Pulmonary artery endothelial cell (primary cell): ENCODE results near the gene DCBLD1. TPM values are rescaled to one million over a fixed set of nuclear protein-coding genes. Genes with fewer than 3 reads are reported as not detected.

Experiments used
- DNase-seq: peaks from one replicate; pipeline ENCODE4 v3.0.0-alpha.2; 2011; ENCODE audit warnings: low read depth, low spot score
- total RNA-seq: library from RNA; depleted of rRNA; stranded (reverse); fragments of >200 nt; gene quantifications from 2 replicates; pipeline ENCODE4 v1.2.3, GENCODE V29; 2014

Gene DCBLD1
- total RNA-seq, 1 donor from 2014 or later, result 43.4 TPM

DNA sequence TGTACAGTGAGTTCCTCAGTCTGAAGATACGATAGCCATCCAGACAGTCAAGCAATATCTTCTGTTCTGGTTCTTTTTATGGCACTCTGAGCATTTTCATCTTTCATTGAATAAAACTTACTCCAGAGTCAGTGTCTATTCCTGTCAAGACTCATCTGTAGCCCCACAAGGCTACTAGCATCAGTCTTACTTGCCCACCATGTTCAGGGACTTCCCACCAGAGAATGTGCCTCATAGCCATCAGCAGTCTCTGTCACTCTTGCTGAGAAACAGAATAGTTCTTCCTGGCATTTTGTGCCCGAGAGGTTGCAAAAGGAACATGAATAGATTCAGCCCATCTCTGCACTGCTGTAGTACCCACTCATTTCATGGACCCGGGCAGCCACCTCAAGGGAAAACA is 12.7 kb upstream of the DCBLD1 start:
- DNase-seq, result no peak

DNA sequence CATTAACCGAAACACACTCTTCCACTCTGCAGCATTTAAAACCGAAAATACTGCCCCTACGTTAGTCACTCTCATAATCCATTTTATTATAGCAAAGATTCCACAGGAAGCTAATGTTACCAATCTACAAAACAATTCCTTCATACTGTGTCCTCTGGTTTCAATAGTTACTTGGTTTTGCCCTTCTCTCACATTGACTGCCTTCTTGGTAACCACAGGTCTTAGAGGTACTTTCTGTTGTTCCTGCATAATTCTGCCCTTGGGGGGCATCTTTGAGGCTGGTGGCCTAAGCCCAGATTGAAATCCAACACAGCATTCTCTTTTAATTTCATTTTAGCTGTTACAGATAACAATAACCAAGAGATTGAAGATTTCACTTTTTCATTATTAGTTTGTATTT is 9.8 kb upstream of the DCBLD1 start:
- no peak for DNase-seq

DNA sequence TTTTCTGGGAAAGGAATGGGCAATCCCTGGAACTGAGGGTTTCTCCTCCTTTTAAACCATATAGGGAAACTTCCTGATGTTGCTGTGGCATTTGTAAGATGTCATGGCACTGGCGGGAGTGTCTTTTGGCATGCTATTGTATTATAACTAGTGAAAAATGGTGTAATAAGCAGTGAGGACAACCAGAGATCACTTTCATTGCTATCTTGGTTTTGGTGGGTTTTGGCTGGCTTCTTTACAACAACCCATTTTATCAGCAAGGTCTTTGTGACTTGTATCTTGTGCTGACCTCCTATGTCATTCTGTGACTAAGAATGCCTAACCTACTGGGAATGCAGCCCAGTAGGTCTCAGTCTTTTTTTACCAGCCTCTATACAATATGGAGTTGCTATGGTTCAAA is 9.1 kb upstream of the DCBLD1 start:
- no peak for DNase-seq

DNA sequence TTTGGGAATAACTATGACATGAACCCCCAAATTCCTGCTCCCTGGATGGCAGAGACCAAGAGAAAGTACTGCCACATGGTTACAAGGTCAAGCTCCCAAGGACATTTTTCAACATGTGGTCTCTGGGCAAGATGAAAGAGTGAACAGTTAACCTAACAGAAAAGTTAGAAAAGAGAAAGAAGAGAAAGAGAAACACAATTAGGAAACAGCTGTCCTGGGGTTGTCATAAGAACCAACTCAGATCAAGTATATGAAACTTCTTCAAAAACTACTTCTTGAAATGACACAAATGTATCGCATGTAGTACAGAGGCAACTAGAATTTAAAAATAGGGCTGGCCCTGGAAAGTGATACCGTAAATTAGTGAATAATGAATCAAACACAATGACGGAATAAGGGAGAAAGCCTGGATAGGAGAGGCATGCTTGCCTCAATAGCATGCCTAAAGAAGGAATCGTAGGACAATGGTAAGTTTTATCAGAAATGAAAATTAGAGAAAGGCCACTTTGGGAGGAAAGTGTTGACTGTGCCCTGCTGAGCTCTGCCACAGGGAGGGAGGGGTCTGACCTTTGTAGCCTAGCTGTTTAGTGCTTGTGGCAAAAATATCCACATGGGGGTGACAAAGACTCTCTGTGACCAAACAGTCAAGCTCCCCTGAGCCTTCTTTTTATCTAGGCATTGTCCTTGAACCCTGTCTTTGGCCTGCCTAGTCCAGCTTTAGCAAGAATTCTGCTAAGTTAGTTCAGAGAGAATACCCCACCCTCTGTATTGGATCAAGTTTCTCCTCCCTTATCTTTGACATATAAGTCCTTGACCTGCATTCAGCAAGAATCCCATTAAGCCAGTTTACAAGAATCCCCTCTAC is 4.3 kb upstream of the DCBLD1 start:
- no peak for DNase-seq

DNA sequence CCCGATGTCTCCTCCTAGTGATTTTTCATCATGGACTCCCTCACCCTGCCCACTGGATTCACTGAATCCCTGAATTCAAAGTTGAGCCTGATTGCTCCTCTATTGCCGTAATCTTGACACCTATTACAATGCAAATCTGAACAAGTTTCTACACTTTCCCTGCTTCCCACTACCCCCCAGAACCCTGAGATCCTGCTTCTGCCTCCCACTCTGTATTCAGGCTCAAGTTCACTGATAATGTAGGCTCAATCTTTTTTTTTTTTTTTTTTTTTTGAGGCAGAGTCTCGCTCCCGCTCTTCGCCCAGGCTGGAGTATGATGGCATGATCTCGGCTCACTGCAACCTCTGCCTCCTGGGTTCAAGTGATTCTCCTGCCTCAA is 3.6 kb upstream of the DCBLD1 start:
- DNase-seq, result no peak

DNA sequence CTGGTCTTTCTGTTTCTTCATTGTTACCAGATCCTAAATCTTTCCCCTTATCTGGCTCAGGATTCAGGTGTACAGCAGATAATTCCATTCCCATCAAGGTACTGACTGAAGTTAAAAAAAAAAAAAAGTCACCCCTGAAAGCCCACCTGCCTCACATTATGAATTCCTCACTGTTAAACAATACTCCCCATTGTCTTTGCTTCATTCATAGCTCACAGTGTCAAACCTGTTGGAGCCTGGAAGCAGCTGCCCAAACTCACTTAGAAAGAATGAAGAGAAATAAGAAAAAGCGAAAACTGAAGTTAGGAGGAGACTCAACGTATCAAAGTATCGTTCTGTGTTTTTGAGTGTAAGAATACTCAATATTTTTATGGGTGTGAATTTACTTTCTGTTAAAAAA is 1.8 kb upstream of the DCBLD1 start:
- DNase-seq, result no peak

DNA sequence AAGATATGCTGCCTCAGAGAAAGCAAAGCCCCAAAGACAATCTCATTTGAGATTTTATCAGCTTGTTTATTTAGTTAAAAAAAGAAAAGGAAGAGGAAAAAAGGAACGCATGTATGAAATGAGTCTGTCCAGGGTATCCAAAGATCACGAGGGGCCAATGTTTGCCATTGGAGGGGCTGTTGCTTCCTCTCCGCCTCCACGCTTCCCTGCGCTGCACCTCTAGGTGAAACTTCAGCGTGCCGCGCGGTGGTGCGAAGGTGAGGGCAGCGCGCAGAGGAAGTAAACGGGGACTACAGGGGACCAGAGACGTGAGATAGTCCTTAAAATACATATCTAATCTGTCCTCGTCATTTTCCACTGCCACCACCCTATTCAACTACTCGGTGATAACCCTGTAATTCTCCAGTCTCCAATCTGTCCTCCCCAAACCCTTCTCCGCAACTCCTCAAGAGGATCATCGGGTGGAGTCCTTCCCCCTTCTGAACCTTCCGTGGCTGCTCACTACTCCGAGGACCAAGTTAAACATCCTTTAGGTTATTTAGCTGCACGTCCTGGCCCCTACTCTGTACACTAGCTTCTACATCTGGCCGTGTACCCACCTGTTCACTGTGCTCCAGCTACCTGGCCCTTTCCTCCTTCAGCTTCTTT is 1.1 kb upstream of the DCBLD1 start:
- DNase-seq, result no peak

DNA sequence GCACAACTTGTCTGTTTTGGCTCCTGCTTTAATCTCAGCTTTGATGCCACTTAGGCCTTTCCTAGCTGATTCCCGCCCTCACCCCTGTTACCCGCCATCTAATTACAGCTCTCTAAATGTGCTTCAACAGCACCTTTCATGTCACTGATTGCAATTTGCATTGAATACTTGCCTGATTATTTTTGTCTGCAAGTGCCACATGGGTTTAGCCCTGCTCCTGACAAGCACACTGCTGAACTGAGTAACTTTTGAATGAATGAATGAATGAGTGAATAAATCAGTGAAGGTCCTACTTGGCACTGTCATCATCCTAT is 591 bp upstream of the DCBLD1 start:
- DNase-seq, result no peak

DNA sequence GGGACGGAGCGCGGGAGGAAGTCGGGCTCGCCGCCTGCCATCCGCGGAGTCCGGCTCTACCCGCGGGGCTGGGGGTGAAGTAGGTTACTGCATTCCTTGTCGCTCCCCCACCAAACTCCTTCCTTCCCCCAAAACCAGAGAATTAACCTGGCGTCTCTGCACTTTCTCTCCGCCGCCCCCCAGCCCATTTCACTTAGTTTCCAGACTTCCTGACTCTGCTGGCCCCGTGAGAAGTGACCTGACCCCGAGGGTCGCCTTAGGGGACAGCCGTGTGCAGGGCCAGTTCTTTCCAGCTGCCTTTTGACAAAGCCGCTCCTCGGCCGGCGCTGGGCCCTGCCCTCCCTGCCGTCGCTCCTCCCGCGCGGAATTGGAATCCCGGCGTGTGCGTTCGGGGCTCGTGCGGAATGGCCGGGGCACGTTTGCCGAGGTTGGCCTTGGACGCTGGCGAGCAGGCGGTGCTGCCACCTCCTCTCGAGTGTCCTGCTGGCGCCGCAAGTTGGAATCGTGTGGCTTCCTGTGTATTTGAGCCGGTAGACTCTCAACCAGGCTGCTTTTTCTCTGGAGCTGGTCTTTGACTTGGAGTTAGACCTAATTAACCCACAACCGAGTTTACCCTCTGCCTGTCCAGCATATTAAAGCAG is 650 bp downstream of the DCBLD1 start:
- no peak for DNase-seq

DNA sequence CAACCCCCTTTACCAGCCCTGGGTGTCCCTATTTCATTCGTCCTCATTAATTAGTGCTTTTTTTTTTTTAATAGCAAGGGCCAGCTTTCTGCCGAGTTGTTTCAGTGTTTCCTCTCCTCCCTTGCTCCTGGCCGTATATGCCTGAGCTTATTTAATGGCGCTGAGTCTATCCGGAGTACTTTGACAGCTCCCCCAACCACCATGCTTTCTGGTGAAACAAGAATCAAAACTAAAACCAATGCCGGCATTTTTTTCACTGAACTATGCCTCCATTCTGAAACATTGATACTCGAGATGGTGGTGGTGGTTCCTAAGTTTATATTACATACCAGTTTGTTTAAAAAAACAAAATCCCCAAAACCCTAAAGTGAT is 1.2 kb downstream of the DCBLD1 start:
- no peak for DNase-seq

DNA sequence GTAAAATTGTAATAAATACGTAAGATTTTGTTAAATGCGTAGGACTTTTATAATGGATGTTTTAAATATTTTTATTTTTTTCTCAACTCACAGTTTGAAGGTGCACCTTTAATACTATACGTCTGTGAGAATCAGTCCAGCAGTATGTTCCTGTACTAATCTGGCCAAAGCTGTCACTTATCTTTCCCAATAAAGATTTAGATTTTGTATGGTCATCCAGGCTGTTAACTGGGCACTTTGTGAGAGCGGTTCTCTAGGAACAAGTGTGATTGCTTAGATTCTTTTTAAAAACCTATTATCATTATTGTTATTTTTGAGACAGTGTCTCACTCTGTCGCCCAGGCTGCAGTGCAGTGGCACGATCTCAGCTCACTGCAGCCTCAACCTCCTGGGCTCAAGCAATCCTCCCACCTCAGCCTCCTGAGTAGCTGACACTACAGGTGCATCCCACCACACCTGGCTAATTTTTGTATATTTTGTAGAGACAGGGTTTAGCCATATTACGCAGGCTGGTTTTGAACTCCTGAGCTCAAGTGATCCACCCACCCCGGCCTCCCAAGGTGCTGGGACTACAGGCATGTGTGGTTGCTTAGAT is 1.7 kb downstream of the DCBLD1 start:
- DNase-seq, result no peak

DNA sequence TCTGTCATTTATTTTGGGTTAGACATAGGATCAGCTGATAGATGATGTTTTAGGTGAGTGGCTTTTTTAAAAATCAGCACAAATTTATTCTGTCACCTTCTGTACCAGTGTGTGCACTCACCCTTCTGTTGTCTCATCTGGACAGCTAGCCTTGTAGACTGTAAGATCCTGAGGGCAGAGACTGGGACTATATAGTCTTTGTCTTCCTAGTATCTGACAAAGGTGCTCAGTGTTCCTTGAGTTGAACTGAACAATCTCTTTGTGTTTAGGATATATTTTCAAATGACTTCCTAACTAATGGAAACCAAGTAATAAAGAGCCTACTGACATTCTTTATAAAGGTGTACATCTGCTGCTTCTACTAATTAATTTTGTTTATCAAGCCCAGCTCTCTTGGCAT is 3.0 kb downstream of the DCBLD1 start:
- DNase-seq, result no peak

DNA sequence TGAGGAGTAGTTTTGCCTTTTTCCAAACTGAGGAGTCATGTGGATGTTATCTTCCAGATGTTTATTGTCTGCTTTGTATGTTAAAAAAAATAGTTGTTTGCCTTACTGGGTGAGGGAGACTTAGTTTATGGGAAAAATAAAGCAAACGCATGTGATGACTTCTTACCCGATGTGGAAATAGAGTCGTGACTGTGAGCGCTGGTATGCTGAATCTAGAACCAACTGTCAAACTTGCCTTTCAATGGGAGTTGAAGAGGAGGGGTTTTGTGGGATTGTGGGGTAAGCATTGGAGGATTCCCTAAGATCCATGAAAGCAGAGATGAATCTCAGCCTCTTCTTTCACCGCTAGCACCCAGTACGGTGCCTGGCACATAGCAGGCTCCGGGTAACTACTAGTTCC is 5.3 kb downstream of the DCBLD1 start:
- DNase-seq, result no peak

DNA sequence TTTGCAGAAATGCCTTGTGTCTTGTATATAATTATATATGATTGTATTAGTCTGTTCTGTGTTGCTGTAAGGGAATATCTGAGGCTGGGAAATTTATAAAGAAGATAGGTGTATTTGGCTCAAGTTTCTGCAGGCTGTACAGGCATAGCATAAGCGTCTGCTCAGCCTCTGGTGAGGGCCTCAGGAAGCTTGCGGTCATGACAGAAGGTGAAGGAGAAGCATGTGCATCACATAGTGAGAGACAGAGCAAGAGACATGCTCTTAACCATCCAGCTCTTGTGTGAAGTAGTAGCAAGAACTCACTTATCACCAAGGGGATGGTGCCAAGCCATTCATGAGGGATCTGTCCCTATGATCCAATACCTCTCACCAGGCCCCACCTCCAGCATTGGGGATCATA is 6.5 kb downstream of the DCBLD1 start:
- DNase-seq, result no peak

DNA sequence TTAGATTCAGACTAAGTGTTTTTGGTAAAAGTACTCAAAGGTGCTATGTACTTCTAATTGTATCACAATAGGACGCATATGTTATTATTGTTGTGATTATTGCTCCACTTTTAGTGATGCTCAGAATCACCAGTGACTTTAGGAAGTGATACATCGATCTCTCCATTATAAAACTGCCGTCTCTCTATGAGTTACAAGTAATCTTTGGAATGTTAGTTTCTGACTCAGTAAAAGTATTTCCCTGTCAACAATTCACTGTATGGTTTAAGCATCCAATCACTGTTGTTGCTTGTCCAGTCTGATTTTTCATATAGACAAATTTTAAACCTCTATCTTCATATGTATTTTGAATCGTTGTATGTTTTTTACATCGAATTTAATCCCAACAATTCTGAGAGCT is 9.4 kb downstream of the DCBLD1 start:
- peak; percentile 68 for DNase-seq

DNA sequence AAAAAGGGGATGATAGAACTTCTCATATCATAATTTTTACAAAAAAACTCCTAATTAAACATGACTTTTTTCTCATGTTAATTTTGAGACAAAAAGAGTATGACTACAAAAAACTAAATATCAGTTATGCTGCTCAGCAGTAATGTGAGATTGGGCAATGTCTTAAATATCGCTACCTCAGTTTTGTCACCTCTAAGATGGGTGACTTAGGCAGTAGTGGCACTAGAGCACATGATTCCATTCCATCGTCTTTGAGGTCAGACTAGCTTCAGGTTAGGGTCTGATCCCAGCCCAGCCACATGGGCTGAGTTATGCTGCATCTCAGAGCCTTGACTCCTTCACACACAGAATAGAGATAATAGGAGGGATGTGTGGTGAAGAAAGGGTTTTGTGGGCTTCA is 11.0 kb downstream of the DCBLD1 start:
- DNase-seq, result no peak

DNA sequence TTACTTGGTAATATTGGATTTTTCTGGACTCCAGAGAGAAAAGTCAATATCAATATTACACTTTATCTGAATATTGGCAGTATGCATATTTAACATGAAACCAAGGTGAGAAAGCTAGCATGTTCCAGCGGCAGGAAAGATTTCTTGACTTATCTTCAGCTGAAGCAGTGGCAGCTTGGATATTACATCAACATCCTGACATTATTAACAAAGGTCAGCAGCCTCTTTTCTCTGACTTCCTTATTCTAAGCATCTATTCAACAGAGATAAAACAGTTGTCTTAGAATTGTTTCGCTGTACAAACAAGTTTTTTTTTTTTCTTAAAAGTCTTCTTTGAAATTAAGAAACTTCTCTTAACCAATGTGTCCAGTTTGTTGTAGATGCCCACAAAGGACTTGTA is 11.8 kb downstream of the DCBLD1 start:
- DNase-seq, result peak; percentile 64

DNA sequence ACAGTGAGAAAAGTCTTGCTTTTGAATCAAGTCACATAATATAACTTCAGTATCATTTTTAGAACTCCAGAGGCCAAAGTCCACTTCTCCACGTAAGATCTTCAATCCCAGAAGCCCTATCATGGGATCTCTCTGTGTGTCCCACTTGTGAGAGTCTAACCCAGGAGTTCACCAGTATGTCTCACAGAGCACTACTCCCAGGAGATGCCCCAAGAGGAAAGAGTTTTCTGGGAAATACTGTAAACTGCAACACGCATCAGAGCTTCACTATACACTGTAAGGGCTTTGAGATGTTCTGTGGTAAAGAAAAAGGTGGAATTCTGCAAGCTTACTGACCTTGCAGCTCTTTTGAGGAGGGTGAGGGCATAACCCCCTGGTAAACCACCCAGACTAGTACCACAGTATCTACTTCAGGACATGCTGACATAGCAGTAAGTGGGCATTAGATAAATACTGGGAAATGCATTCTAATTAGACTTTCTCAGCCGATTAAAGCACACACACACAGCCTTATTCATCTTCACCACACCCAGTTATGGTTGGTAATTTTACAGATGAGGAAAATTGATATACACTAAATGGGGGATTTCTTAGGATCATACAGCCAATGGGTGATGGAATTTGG is 12.3 kb downstream of the DCBLD1 start:
- DNase-seq, result no peak

DNA sequence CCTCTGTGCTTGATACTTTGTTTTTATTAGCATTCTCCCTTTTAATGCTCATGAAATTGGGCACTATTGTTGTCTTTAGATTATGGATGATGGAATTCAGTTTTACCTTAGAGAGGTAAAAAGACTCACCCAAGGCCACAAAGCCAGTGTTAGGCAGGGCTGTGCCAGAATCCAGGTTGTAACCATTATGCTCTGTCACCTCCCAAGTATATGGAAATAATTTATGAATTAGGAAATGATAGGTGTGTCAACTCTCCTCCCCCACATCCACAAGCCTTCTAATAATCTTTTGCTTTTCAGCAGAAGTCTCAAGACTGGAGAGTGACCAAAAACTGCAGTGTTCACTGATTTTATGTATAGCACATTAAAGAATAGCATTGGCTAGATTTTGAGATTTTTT is 13.0 kb downstream of the DCBLD1 start:
- DNase-seq, result no peak

DNA sequence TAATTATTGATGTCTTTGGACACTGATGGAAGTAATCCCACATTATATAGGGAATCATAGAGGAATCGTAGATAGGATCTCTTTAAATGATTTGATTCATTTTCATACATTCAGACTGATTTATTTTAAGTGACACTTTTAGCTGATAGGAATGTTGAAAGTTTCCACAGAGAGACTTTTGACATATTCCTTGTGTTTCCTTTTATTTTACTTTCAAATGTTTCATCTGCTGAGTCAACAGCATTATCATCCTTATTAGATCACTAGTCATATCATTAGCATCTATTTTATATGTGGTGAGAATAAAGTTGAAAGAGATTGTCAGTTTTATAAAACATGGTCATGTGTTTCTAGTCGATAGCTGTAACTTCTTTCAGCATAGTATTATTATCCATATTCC is 13.4 kb downstream of the DCBLD1 start:
- DNase-seq, result no peak

DNA sequence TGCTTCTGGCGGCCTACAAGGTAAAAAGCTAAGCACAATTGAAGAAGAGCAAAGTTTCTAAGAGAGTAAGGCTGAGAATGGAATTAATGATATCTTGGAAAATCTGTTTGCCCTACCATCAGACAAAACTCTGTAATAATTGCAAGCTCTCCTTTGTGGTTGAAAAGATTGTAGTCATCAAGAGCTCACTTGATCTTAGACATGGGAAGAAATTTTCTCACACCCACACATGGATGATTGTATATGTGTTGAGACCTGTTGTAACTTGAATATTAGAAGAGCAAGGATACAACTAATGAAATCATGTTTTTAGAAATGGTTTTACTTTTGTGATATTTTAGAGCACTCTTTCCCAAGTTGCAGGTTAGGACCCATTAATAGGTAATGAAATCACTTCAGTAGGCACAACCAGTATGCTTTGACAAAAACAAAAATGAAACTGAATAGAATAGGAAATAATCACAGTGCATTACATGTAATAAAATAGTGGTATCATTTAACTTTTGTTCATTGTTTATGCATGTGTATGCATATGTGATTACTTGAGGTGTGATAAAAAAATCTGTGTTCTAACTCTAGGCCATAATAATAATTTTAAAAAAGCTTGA is 14.0 kb downstream of the DCBLD1 start:
- no peak for DNase-seq

DNA sequence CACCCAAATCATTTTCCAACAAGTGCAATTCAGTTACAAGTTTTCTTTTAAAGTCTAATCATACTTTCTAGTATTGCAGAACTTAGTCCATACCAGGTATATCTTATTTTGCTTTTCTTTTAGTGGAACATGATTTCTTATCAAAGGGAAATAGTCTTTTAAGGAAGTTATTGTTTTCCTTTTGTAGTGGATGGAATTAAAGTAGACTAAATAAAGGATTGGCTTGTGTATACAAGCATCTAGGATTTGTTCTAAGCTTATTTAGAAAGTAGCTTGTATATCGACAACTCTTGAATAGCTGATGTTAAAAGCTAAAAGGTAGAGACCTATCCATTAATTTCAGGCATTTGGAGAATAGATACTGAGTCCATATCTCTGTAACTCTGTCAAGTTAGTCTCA is 14.8 kb downstream of the DCBLD1 start:
- DNase-seq, result no peak
